PC-9 (cell line): ENCODE measurements around the gene SH3TC1.

ENCODE experiments used
- CTCF ChIP-seq: fragments of 200-600 bp; sonication (generic); conservative IDR thresholded peaks from 2 replicates; pipeline ENCODE4 v1.6.1; 2017; ENCODE audit warnings: mixed run types, antibody characterized with exemption, mild to moderate bottlenecking, moderate library complexity
- EZH2 ChIP-seq: fragments of 200-600 bp; sonication (generic); IDR thresholded peaks from 2 replicates; pipeline ENCODE4 v1.8.0; 2017; ENCODE audit warnings: antibody characterized with exemption, low read depth

- TF ChIP-seq CTCF (no peak), EZH2 (no peak)
These were observed 34.8 kb downstream of the SH3TC1 start for GRCh38 chr4:8233672-8234484.
